Gastrocnemius medialis (tissue), 4 donors: ENCODE results near the gene ARL14. TPM values are rescaled to one million over a fixed set of nuclear protein-coding genes. Genes with fewer than 3 reads are reported as not detected.

Experiments used
- ATAC-seq, 2 donors: fragments of 150-250 bp; one replicate each; pipeline ENCODE4 v1.9.1; 2016
- DNase-seq, 2 donors: peaks; one replicate each; pipeline ENCODE4 v3.0.0-alpha.2; 2019
- H3K27ac ChIP-seq, 4 donors: fragments of 200-600 bp; sonication (generic); 1 replicate in 1 of 4; 2 replicates in 3 of 4; pipeline ENCODE4 v1.5.1; 2016 to 2018; ENCODE audit warnings: mild to moderate bottlenecking in 2 of 4, moderate library complexity in 1 of 4
- H3K27me3 ChIP-seq, 3 donors: fragments of 200-600 bp; sonication (generic) in 2 of 3; 1 replicate in 1 of 3; 2 replicates in 2 of 3; pipeline versions ENCODE4 v1.5.1 to v1.6.0; 2016 to 2019; ENCODE audit warnings: mild to moderate bottlenecking in 1 of 3, moderate library complexity in 1 of 3
- H3K36me3 ChIP-seq, 2 donors: fragments of 200-600 bp; sonication (generic) in 1 of 2; one replicate each; pipeline ENCODE4 v1.5.1; 2017 to 2018
- H3K4me1 ChIP-seq, 2 donors: fragments of 200-600 bp; sonication (generic) in 1 of 2; one replicate each; pipeline ENCODE4 v1.5.1; 2016 to 2017; ENCODE audit warnings: mild to moderate bottlenecking in 2 of 2
- H3K4me3 ChIP-seq, 4 donors: fragments of 200-600 bp; sonication (generic) in 3 of 4; 1 replicate in 1 of 4; 2 replicates in 3 of 4; pipeline ENCODE4 v1.5.1; 2016 to 2019; ENCODE audit warnings: mild to moderate bottlenecking in 2 of 4
- H3K9me3 ChIP-seq, 3 donors: fragments of 200-600 bp; sonication (generic) in 2 of 3; 1 replicate in 1 of 3; 2 replicates in 2 of 3; pipeline ENCODE4 v1.5.1; 2016 to 2019
- POLR2A ChIP-seq, 2 donors: fragments of 450-650 bp; IDR thresholded peaks; one replicate each; pipeline ENCODE4 v1.6.1; 2017; ENCODE audit warnings: antibody characterized with exemption in 2 of 2, mild to moderate bottlenecking in 2 of 2, moderate library complexity in 2 of 2
- in situ Hi-C, 4 donors: fragments of 200-750 bp; cut with MboI; loops; one replicate each; pipeline versions ENCODE4 v1.15.0 to v1.8.0; 2017; ENCODE audit warnings: low sequenced_read_pairs in 4 of 4
- intact Hi-C: fragments of 100-400 bp; cut with DNase I; formaldehyde crosslinking; loops from one replicate; pipeline ENCODE4 v1.15.1; 2023; ENCODE audit warnings: low total_unique reads
- total RNA-seq, 4 donors: library from RNA; depleted of rRNA; stranded (reverse); fragments of >200 nt; gene quantifications; one replicate each; pipeline versions ENCODE4 v1.1.0 to v1.2.3, GENCODE V29; 2016
- TF ChIP-seq, protein P1 (sequence below), 5 experiments: fragments of 450-650 bp in 3 of 5; fragments of 200-600 bp in 2 of 5; sonication (generic) in 2 of 5; IDR thresholded peaks in 4 of 5; conservative IDR thresholded peaks in 1 of 5; 1 replicate in 4 of 5; 2 replicates in 1 of 5; pipeline ENCODE4 v1.5.1; 2016 to 2019; ENCODE audit warnings: antibody characterized with exemption in 5 of 5, mild to moderate bottlenecking in 3 of 5, moderate library complexity in 3 of 5

The ARL14 gene
- total RNA-seq, 4 donors from 2014 or later, result not detected

DNA sequence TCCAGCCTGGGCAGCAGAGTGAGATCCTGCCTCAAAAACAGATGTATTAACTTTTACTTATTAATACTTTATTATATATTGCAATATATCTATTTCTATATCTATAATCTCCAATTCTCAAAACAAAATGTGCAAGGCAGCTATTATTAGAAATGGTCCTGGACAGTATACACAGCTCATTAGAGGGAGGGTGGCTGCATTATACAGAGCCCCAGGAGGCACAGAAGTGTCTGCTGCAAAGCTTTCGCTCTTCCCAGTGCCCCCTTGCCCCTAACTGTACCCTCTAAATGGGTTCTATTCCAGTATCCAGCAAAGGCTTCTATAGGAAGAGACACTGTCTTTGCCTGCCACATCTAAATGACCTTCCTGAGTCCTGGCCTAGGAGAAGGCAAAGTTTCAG is 24.5 kb downstream of the ARL14 start:
- H3K36me3 ChIP-seq, result no peaks in the 10 kb centered on the region
- ATAC-seq, result no peak
- H3K9me3 ChIP-seq, result no peaks in the 10 kb centered on the region
- intact Hi-C loops, result no loop called here
- DNase-seq, result no peak
- TF ChIP-seq, protein P1, sequence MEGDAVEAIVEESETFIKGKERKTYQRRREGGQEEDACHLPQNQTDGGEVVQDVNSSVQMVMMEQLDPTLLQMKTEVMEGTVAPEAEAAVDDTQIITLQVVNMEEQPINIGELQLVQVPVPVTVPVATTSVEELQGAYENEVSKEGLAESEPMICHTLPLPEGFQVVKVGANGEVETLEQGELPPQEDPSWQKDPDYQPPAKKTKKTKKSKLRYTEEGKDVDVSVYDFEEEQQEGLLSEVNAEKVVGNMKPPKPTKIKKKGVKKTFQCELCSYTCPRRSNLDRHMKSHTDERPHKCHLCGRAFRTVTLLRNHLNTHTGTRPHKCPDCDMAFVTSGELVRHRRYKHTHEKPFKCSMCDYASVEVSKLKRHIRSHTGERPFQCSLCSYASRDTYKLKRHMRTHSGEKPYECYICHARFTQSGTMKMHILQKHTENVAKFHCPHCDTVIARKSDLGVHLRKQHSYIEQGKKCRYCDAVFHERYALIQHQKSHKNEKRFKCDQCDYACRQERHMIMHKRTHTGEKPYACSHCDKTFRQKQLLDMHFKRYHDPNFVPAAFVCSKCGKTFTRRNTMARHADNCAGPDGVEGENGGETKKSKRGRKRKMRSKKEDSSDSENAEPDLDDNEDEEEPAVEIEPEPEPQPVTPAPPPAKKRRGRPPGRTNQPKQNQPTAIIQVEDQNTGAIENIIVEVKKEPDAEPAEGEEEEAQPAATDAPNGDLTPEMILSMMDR (IDR thresholded peaks at IDR 0.05 in 4 of 5, conservative IDR thresholded peaks at IDR 0.05 in 1 of 5), result no peak
- no peak for TF ChIP-seq POLR2A (IDR thresholded peaks at IDR 0.05)
- in situ Hi-C loops, result loop anchor here in 3 of 4 donors (10.0 to 25.0 kb wide), 3 partner anchors 233 to 711 kb away; partner anchors contain the start of gene NMD3 (in 2 of the 3)
- no peaks in the 10 kb centered on the region for H3K27me3 ChIP-seq
- H3K27ac ChIP-seq, result no peak overlapping the region
- H3K4me3 ChIP-seq, result no peak overlapping the region
- H3K4me1 ChIP-seq, result peaks cover 10 to 14% of the 10 kb centered on the region in 2 donors

DNA sequence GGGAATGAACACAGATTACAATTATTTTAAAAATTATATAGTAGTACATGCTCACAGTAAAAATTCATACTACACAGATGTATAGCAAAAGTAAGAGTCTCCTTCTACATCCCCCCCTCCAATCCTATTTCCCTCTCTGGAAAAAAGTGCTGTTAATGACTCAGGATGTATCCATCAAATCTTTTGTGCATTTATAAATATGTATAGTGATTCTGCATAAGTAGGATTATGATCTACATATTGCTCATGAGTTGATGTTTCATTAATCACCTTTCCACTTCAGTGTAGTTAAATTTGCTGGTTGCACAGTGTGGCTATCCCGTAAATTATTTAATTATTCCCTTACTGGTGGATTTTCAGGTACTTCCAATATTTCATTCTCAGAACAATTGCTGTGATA is 25.3 kb downstream of the ARL14 start:
- ATAC-seq, result no peak
- in situ Hi-C loops, result loop anchor here in 3 of 4 donors (10.0 to 25.0 kb wide), 3 partner anchors 233 to 710 kb away; partner anchors contain the start of gene NMD3 (in 2 of the 3)
- intact Hi-C loops, result no loop called here
- Histone ChIP-seq H3K9me3 (no peaks in the 10 kb centered on the region), H3K4me3 (no peak overlapping the region), H3K36me3 (no peaks in the 10 kb centered on the region), H3K27me3 (no peaks in the 10 kb centered on the region), H3K4me1 (peaks cover 10 to 13% of the 10 kb centered on the region in 2 donors), H3K27ac (no peak overlapping the region)
- DNase-seq, result no peak
- no peak for TF ChIP-seq POLR2A (IDR thresholded peaks at IDR 0.05)
- TF ChIP-seq, protein P1 (IDR thresholded peaks at IDR 0.05 in 4 of 5, conservative IDR thresholded peaks at IDR 0.05 in 1 of 5), result no peak

DNA sequence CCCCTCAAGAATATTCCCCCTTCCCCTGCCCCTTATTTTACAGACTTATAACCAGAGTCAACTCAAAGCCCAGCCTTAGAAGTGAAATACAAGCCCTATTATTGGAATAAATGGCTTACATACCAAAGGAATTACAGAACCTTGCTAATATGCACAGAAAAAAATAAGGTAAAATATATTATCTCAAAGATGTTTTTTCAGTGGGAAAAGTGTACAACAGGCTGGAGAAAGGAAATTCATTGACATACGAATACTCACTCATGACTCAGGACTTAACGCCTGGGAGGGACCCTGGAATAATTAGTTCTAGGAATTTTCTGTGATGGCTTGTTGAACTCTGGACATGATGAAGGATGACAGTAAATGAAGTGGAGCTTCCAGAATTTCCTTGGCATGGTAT is 27.0 kb downstream of the ARL14 start:
- H3K9me3 ChIP-seq, result no peaks in the 10 kb centered on the region
- no peak for ATAC-seq
- TF ChIP-seq, protein P1 (IDR thresholded peaks at IDR 0.05 in 4 of 5, conservative IDR thresholded peaks at IDR 0.05 in 1 of 5), result no peak
- no peak for TF ChIP-seq POLR2A (IDR thresholded peaks at IDR 0.05)
- intact Hi-C loops (no loop called here), in situ Hi-C loops (loop anchor here in 3 of 4 donors (10.0 to 25.0 kb wide), 3 partner anchors 231 to 708 kb away; partner anchors contain the start of gene NMD3 (in 2 of the 3))
- H3K27me3 ChIP-seq, result no peaks in the 10 kb centered on the region
- H3K4me1 ChIP-seq, result no peaks in the 10 kb centered on the region
- H3K36me3 ChIP-seq, result no peaks in the 10 kb centered on the region
- H3K4me3 ChIP-seq, result no peak overlapping the region
- no peak overlapping the region for H3K27ac ChIP-seq
- no peak for DNase-seq

DNA sequence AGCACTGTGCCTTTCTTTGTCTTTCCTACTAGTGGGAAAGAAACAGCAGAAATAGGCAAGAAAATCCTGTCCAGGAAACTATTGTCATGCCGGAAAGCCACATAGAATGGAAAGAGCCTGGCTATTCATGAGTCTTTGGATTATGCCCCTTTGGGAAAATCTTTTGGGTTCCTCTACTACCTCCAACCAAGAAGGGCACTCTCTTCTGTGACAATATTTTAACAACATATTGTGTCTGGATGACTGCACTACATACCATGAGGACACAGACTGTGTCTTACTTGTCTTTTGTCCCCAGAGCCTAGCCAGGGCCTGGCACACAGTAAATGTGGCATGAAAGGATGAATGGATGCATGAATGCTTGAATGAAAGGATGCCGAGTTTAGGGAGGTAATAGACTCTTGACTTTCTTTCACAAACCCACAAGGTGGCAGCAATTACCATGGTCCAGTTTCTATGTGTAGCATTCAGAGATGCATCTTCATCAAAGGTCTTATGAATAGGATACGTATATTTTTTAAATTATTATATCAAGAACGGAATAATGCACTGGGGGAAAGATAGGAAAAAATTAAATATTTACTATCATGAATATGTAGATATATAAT is 30.3 kb downstream of the ARL14 start:
- ATAC-seq (peak; percentile 88 to 97), DNase-seq (peak in 1 of 2 donors; percentile 24)
- no peaks in the 10 kb centered on the region for H3K4me1 ChIP-seq
- no peaks in the 10 kb centered on the region for H3K36me3 ChIP-seq
- no peak overlapping the region for H3K4me3 ChIP-seq
- in situ Hi-C loops, result loop anchor here (5.0 to 25.0 kb wide), 4 partner anchors 228 to 705 kb away; partner anchors contain the start of gene NMD3 (in 2 of the 4)
- intact Hi-C loops, result loop anchor here (1.0 kb wide), 1 partner anchor 235 kb away; no protein-coding TSS in a partner anchor
- TF ChIP-seq, protein P1 (IDR thresholded peaks at IDR 0.05 in 4 of 5, conservative IDR thresholded peaks at IDR 0.05 in 1 of 5), result peak; percentile 52 to 70 (median 60)
- TF ChIP-seq POLR2A (IDR thresholded peaks at IDR 0.05), result no peak
- no peaks in the 10 kb centered on the region for H3K27me3 ChIP-seq
- H3K27ac ChIP-seq, result no peak overlapping the region
- no peaks in the 10 kb centered on the region for H3K9me3 ChIP-seq
